K562 (cell line): Measurements from ENCODE around the gene INCENP. TPM values are rescaled to one million over a fixed set of nuclear protein-coding genes. Genes with fewer than 3 reads are reported as not detected.
A peak's percentile ranks its signal among the peaks of the same experiment; 100 is the strongest.

Experiments
- ATAC-seq: fragments of 200-7000 bp; cut with Tn5 transposase; 3 replicates; pipeline ENCODE4 v1.9.1; 2020; ENCODE audit warnings: moderate library complexity
- BruUV-seq: library from RNA; stranded (reverse); fragments of 400-500 nt; replicated peaks from 2 replicates; lab custom pipeline; 2021; lab: Mats Ljungman, UMichigan
- CTCF ChIA-PET: fragments of 300-600 bp; formaldehyde crosslinking; extraction: SDS; loops from one replicate; lab custom pipeline; 2021; ENCODE audit warnings: low intra/inter-chr PET ratio; lab: Yijun Ruan, JAX
- POLR2A ChIA-PET: fragments of 300-600, 350-650 bp; sonication (Branson Sonifier 250); formaldehyde crosslinking; extraction: SDS; loops from one replicate; lab custom pipeline; 2021; ENCODE audit warnings: antibody characterized with exemption, inconsistent platforms; lab: Yijun Ruan, JAX
- DNase-seq, 4 experiments: peaks; one replicate each; pipeline versions ENCODE4 v3.0.0 to v3.0.0-alpha.2; 2011 to 2018; ENCODE audit warnings: low spot score in 3 of 4, mixed read lengths in 3 of 4; ENCODE audit errors: extremely low read depth in 1 of 4
- FAIRE-seq: peaks from 2 replicates; lab custom pipeline; 2011; peaks lifted over from hg19 to GRCh38; lab: Jason Lieb, UNC
- H2AFZ ChIP-seq: 2 replicates; pipeline ENCODE4 v1.6.0; 2011; ENCODE audit warnings: low read depth, low read length, control low read depth, inconsistent platforms
- H3K27ac ChIP-seq: fragments of 200-600 bp; 3 replicates; pipeline ENCODE4 v1.8.0; 2011; ENCODE audit warnings: low read depth, mild to moderate bottlenecking, control low read depth, inconsistent platforms, low read length, moderate library complexity, mixed read lengths; ENCODE audit errors: extremely low read depth
- H3K27me3 ChIP-seq, 2 experiments: fragments of 300-600 bp in 1 of 2; 2 replicates in 1 of 2; 3 replicates in 1 of 2; pipeline versions ENCODE4 v1.6.0 to v1.8.0; 2011; ENCODE audit warnings: inconsistent platforms in 2 of 2, low read length in 2 of 2, mild to moderate bottlenecking in 1 of 2, mixed read lengths in 1 of 2, moderate library complexity in 1 of 2; ENCODE audit not compliant: control insufficient read depth in 2 of 2, insufficient read depth in 2 of 2
- H3K36me3 ChIP-seq: fragments of 300-600 bp; 3 replicates; pipeline ENCODE4 v1.8.0; 2011; ENCODE audit warnings: mild to moderate bottlenecking, low read length, inconsistent platforms; ENCODE audit not compliant: control insufficient read depth, insufficient read depth
- H3K4me1 ChIP-seq, 2 experiments: fragments of 200-600 bp in 1 of 2; replicated peaks in 1 of 2; 2 replicates in 1 of 2; 3 replicates in 1 of 2; pipeline versions ENCODE4 v1.5.1 to v1.8.0; 2011; ENCODE audit warnings: inconsistent platforms in 2 of 2, low read length in 2 of 2, mild to moderate bottlenecking in 1 of 2, mixed read lengths in 1 of 2, moderate library complexity in 1 of 2; ENCODE audit not compliant: control insufficient read depth in 2 of 2, insufficient read depth in 2 of 2
- H3K4me2 ChIP-seq: 2 replicates; pipeline ENCODE4 v1.6.1; 2011; ENCODE audit warnings: low read length, control low read depth, inconsistent platforms, mixed read lengths; ENCODE audit not compliant: insufficient read depth
- H3K4me3 ChIP-seq: fragments of 200-600 bp; sonication (generic), shearing (Covaris generic); 2 replicates; pipeline ENCODE4 v1.5.1; 2016; ENCODE audit warnings: control low read depth, inconsistent platforms
- H3K79me2 ChIP-seq: fragments of 200-600 bp; 3 replicates; pipeline ENCODE4 v1.8.0; 2011; ENCODE audit warnings: low read length, inconsistent platforms; ENCODE audit not compliant: control insufficient read depth, insufficient read depth
- H3K9ac ChIP-seq, 2 experiments: 2 replicates each; pipeline versions ENCODE4 v1.6.0 to v1.6.1; 2011; ENCODE audit warnings: low read depth in 2 of 2, low read length in 2 of 2, control low read depth in 1 of 2, inconsistent platforms in 1 of 2, mild to moderate bottlenecking in 1 of 2, mixed read lengths in 1 of 2; ENCODE audit not compliant: insufficient read depth in 1 of 2
- H3K9me1 ChIP-seq: one replicate; pipeline ENCODE4 v1.6.0; 2011; ENCODE audit warnings: inconsistent platforms, mild to moderate bottlenecking, low read length, moderate library complexity; ENCODE audit not compliant: control insufficient read depth, insufficient read depth
- H3K9me3 ChIP-seq: replicated peaks from 2 replicates; pipeline ENCODE4 v1.5.1; 2011; ENCODE audit warnings: low read depth, low read length, inconsistent platforms; ENCODE audit not compliant: control insufficient read depth, insufficient read depth
- H4K20me1 ChIP-seq: replicated peaks from 2 replicates; pipeline ENCODE4 v1.6.1; 2011; ENCODE audit warnings: low read length, inconsistent platforms, mixed read lengths; ENCODE audit not compliant: control insufficient read depth, insufficient read depth
- BRD4 ChIP-seq: fragments of 200-600 bp; sonication (generic); IDR thresholded peaks from 2 replicates; pipeline ENCODE4 v1.6.1; 2017; ENCODE audit warnings: inconsistent platforms
- CCAR2 ChIP-seq: fragments of 200-400 bp; formaldehyde crosslinking; IDR thresholded peaks from 2 replicates; pipeline ENCODE4 v1.6.1; 2017; ENCODE audit warnings: mild to moderate bottlenecking, low read depth, low read length
- DPF2 ChIP-seq: fragments of 450-650 bp; IDR thresholded peaks from 2 replicates; pipeline ENCODE4 v1.6.1; 2016
- ETV6 ChIP-seq, 3 experiments: fragments of 150-350 bp in 1 of 3; sonication (generic) in 1 of 3; formaldehyde crosslinking in 1 of 3; IDR thresholded peaks; 2 replicates each; pipeline versions ENCODE4 v1.6.1 to v1.8.0; 2014 to 2022; ENCODE audit warnings: borderline replicate concordance in 2 of 3, low read depth in 2 of 3, antibody characterized with exemption in 1 of 3, low read length in 1 of 3, mild to moderate bottlenecking in 1 of 3, missing genetic modification reagents in 1 of 3
- MEF2A ChIP-seq: IDR thresholded peaks from 2 replicates; pipeline ENCODE4 v1.6.1; 2011; ENCODE audit warnings: low read depth, mild to moderate bottlenecking, low read length, moderate library complexity; ENCODE audit not compliant: control insufficient read depth
- NCOA1 ChIP-seq: fragments of 450-650 bp; IDR thresholded peaks from 2 replicates; pipeline ENCODE4 v1.6.1; 2016; ENCODE audit warnings: low read depth
- RBM17 ChIP-seq: fragments of 200-400 bp; formaldehyde crosslinking; IDR thresholded peaks from 2 replicates; pipeline ENCODE4 v1.6.1; 2017; ENCODE audit warnings: low read depth, mild to moderate bottlenecking, low read length, borderline replicate concordance
- SP2 ChIP-seq: IDR thresholded peaks from 2 replicates; pipeline ENCODE4 v1.6.1; 2011; ENCODE audit warnings: mild to moderate bottlenecking, low read depth, low read length, moderate library complexity; ENCODE audit not compliant: poor library complexity, severe bottlenecking; ENCODE audit errors: extremely low read depth
- TCF3 ChIP-seq: sonication (generic); formaldehyde crosslinking; IDR thresholded peaks from 2 replicates; pipeline ENCODE4 v1.4.0; 2020; ENCODE audit warnings: mild to moderate bottlenecking, missing genetic modification reagents
- ZBED1 ChIP-seq: IDR thresholded peaks from 2 replicates; pipeline ENCODE4 v1.6.1; 2014
- ZFP36 ChIP-seq: fragments of 150-350 bp; IDR thresholded peaks from 2 replicates; pipeline ENCODE4 v1.6.1; 2018; ENCODE audit warnings: low read length, low read depth; ENCODE audit not compliant: partially characterized antibody
- ZNF263 ChIP-seq: sonication (generic); formaldehyde crosslinking; IDR thresholded peaks from 2 replicates; pipeline ENCODE4 v1.8.0; 2022; ENCODE audit warnings: mild to moderate bottlenecking, missing genetic modification reagents, borderline replicate concordance
- WGBS: fragments of 100-300 bp; shearing (Covaris generic); methylation state at CpG from one replicate; pipeline ENCODE4 v1.1.6; 2016; ENCODE audit warnings: low coverage, mixed read lengths; ENCODE audit not compliant: insufficient coverage; ENCODE audit errors: missing lambda C conversion rate; 5-methylcytosine and 5-hydroxymethylcytosine counted together
- in situ Hi-C: fragments of 300-500 bp; cut with MboI; formaldehyde crosslinking; loops from 4 replicates; pipeline ENCODE4 v1.15.0; 2018; ENCODE audit warnings: inconsistent platforms, mixed read lengths
- intact Hi-C: fragments of 100-400 bp; cut with micrococcal nuclease; formaldehyde crosslinking; loops from 2 replicates; pipeline ENCODE4 v1.14.2; 2022
- polyA plus RNA-seq, 8 experiments: library from polyadenylated mRNA; depleted of rRNA in 4 of 8; stranded (reverse) in 5 of 8; unstranded in 3 of 8; fragments of >200 nt; fragmentation: Nextera tagmentation in 2 of 8; fragmentation: Illumina TruSeq in 1 of 8; extraction: Ambion mirVana in 2 of 8; extraction: Trizol in 1 of 8; gene quantifications; 2 replicates each; pipeline versions ENCODE4 v1.2.1 to v1.2.3, GENCODE V29; 2011 to 2014; ENCODE audit warnings: inconsistent platforms in 1 of 8, missing spikeins in 1 of 8
- total RNA-seq, 7 experiments: library from RNA; depleted of rRNA in 6 of 7; stranded (reverse); fragments of >200 nt in 6 of 7; fragmentation: Illumina TruSeq in 2 of 7; extraction: Trizol in 2 of 7; gene quantifications; 2 replicates each; pipeline versions ENCODE4 v1.2.1 to v1.2.3, GENCODE V29; 2011 to 2021; ENCODE audit warnings: low replicate concordance in 1 of 7
- TF ChIP-seq, protein P1 (sequence below): sonication (generic); formaldehyde crosslinking; IDR thresholded peaks from 2 replicates; pipeline ENCODE4 v1.8.0; 2022; ENCODE audit warnings: missing genetic modification reagents, mild to moderate bottlenecking, moderate library complexity, borderline replicate concordance
- TF ChIP-seq, protein P2 (sequence below), 2 experiments: fragments of 450-650 bp; IDR thresholded peaks; 2 replicates each; pipeline ENCODE4 v1.6.1; 2018; ENCODE audit warnings: mild to moderate bottlenecking in 2 of 2, low read depth in 1 of 2; ENCODE audit not compliant: partially characterized antibody in 2 of 2

Gene INCENP
- total and polyA plus RNA-seq, 9 of the 15 experiments (the other 6 are each of a cell fraction or from before 2014, with no cell fraction given) = 1.1 to 97.9 (median 28.2) TPM

DNA sequence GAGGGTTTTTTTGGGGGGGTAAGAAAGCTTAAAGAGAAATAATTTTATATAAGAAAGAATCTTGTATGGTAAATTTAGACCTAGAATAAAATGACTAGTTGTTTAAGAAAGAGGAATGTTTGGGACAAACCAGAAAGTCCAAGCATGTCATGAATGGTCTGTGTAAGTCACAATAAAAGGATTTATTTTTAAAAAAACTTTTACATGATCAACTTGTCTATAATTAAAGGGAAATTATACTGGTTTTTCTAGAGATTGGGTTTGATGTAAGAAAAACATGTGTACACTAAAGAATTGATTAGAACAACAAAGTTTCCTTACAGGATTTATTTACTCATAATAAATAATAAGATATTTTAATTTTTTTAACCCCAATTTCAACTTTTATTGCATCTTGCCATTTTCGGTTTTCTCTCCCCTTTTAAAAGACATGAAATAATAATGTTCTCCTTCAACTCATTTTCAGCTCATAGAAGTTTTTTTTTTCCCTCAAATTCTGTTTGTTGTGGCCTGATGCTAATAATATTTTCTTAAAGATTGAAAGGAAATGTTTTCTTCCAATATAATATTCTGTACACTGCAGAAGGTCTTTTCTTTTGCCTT, 35.4 kb upstream of the INCENP start:
- intact Hi-C loops = no loop called here
- Histone ChIP-seq H3K79me2 (no peaks in the 10 kb centered on the region), H3K4me2 (no peak overlapping the region), H3K27ac (no peak overlapping the region), H3K9me1 (no peaks in the 10 kb centered on the region), H3K27me3 (no peaks in the 10 kb centered on the region), H4K20me1 (no peaks in the 10 kb centered on the region), H2AFZ (no peak overlapping the region), H3K36me3 (no peaks in the 10 kb centered on the region), H3K9me3 (no peaks in the 10 kb centered on the region), H3K4me1 (no peaks in the 10 kb centered on the region; a peak in 1 of 5 replicates), H3K4me3 (no peak overlapping the region), H3K9ac (no peak overlapping the region)
- ATAC-seq = no peak
- BruUV-seq = no TSS peak
- CTCF ChIA-PET = no interaction called here
- in situ Hi-C loops = no loop called here
- WGBS = 8% methylated on average over 1 of the region's 1 CpG
- FAIRE-seq = no peak
- POLR2A ChIA-PET = interaction anchor here (8.6 kb wide), 1 partner anchor 124 kb away, joined by 189 read pairs; the partner anchor contains the start of gene FTH1
- no peak for DNase-seq
- no peak for TF ChIP-seq ZNF263
- peak; percentile 88 for TF ChIP-seq ZFP36
- 0 out of 2 replicates have a peak, but pooled peaks have one; percentile 16 for TF ChIP-seq MEF2A
- no peak for TF ChIP-seq NCOA1
- TF ChIP-seq TCF3 = no peak
- TF ChIP-seq, protein P1, sequence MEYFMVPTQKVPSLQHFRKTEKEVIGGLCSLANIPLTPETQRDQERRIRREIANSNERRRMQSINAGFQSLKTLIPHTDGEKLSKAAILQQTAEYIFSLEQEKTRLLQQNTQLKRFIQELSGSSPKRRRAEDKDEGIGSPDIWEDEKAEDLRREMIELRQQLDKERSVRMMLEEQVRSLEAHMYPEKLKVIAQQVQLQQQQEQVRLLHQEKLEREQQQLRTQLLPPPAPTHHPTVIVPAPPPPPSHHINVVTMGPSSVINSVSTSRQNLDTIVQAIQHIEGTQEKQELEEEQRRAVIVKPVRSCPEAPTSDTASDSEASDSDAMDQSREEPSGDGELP = no peak
- TF ChIP-seq CCAR2 = no peak
- no peak for TF ChIP-seq DPF2
- no peak for TF ChIP-seq BRD4
- no peak for TF ChIP-seq RBM17
- no peak for TF ChIP-seq SP2
- TF ChIP-seq, protein P2, sequence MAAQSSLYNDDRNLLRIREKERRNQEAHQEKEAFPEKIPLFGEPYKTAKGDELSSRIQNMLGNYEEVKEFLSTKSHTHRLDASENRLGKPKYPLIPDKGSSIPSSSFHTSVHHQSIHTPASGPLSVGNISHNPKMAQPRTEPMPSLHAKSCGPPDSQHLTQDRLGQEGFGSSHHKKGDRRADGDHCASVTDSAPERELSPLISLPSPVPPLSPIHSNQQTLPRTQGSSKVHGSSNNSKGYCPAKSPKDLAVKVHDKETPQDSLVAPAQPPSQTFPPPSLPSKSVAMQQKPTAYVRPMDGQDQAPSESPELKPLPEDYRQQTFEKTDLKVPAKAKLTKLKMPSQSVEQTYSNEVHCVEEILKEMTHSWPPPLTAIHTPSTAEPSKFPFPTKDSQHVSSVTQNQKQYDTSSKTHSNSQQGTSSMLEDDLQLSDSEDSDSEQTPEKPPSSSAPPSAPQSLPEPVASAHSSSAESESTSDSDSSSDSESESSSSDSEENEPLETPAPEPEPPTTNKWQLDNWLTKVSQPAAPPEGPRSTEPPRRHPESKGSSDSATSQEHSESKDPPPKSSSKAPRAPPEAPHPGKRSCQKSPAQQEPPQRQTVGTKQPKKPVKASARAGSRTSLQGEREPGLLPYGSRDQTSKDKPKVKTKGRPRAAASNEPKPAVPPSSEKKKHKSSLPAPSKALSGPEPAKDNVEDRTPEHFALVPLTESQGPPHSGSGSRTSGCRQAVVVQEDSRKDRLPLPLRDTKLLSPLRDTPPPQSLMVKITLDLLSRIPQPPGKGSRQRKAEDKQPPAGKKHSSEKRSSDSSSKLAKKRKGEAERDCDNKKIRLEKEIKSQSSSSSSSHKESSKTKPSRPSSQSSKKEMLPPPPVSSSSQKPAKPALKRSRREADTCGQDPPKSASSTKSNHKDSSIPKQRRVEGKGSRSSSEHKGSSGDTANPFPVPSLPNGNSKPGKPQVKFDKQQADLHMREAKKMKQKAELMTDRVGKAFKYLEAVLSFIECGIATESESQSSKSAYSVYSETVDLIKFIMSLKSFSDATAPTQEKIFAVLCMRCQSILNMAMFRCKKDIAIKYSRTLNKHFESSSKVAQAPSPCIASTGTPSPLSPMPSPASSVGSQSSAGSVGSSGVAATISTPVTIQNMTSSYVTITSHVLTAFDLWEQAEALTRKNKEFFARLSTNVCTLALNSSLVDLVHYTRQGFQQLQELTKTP (IDR thresholded peaks at IDR 0.05; ENCODE audit: low read depth in 1 of 2, partially characterized antibody in 2 of 2) = no peak
- no peak for TF ChIP-seq ZBED1
- TF ChIP-seq ETV6 (IDR thresholded peaks at IDR 0.05; ENCODE audit: borderline replicate concordance in 1 of 2, low read depth in 2 of 2, low read length in 1 of 2) = no peak
- no peak for TF ChIP-seq ETV6 (CRISPR knock-in tag; IDR thresholded peaks at IDR 0.05; ENCODE audit: borderline replicate concordance)
